Liver (tissue), 9 donors: Measurements from ENCODE around the gene RBMS3. TPM values are rescaled to one million over a fixed set of nuclear protein-coding genes. Genes with fewer than 3 reads are reported as not detected.

Experiments
- DNase-seq: peaks from one replicate; pipeline ENCODE4 v3.0.0-alpha.2; 2017; ENCODE audit warnings: low spot score
- H3K27ac ChIP-seq, 2 donors: one replicate each; pipeline ENCODE4 v1.7.0; 2013; ENCODE audit warnings: inconsistent platforms in 2 of 2, low read length in 2 of 2, control low read depth in 1 of 2, low read depth in 1 of 2, mild to moderate bottlenecking in 1 of 2
- H3K27me3 ChIP-seq, 4 donors: one replicate each; pipeline versions ENCODE4 v1.6.1 to v1.7.0; 2013; ENCODE audit warnings: low read length in 3 of 4, inconsistent platforms in 1 of 4, mild to moderate bottlenecking in 1 of 4, moderate library complexity in 1 of 4; ENCODE audit not compliant: control insufficient read depth in 4 of 4, insufficient read depth in 4 of 4
- H3K36me3 ChIP-seq, 4 donors: one replicate each; pipeline versions ENCODE4 v1.6.1 to v1.7.0; 2013; ENCODE audit warnings: low read length in 3 of 4, mild to moderate bottlenecking in 3 of 4, low read depth in 1 of 4, moderate library complexity in 1 of 4; ENCODE audit not compliant: control insufficient read depth in 4 of 4, insufficient read depth in 3 of 4
- H3K4me1 ChIP-seq, 4 donors: one replicate each; pipeline versions ENCODE4 v1.6.1 to v1.7.0; 2013; ENCODE audit warnings: low read length in 3 of 4, mild to moderate bottlenecking in 3 of 4, moderate library complexity in 1 of 4; ENCODE audit not compliant: control insufficient read depth in 4 of 4, insufficient read depth in 4 of 4
- H3K4me3 ChIP-seq, 3 donors: one replicate each; pipeline versions ENCODE4 v1.6.1 to v1.7.0; 2013; ENCODE audit warnings: low read length in 3 of 3, control low read depth in 1 of 3, low read depth in 1 of 3, mild to moderate bottlenecking in 1 of 3
- H3K9ac ChIP-seq, 2 donors: one replicate each; pipeline ENCODE4 v1.7.0; 2013; ENCODE audit warnings: low read length in 2 of 2, mild to moderate bottlenecking in 2 of 2, moderate library complexity in 2 of 2, control low read depth in 1 of 2, low read depth in 1 of 2
- H3K9me3 ChIP-seq, 4 donors: one replicate each; pipeline versions ENCODE4 v1.6.1 to v1.7.0; 2013; ENCODE audit warnings: low read length in 3 of 4; ENCODE audit not compliant: control insufficient read depth in 4 of 4
- ATF3 ChIP-seq: IDR thresholded peaks from 2 replicates; pipeline ENCODE4 v1.6.1; 2016; ENCODE audit warnings: antibody characterized with exemption
- CTCF ChIP-seq: fragments of 150-350 bp; IDR thresholded peaks from 2 replicates; pipeline ENCODE4 v1.5.1; 2017; ENCODE audit warnings: improper control_type of control experiment, low read depth, low read length; ENCODE audit not compliant: missing input control
- EGR1 ChIP-seq, 2 donors: IDR thresholded peaks; 2 replicates each; pipeline ENCODE4 v1.6.1; 2016 to 2018; ENCODE audit warnings: antibody characterized with exemption in 2 of 2, low read depth in 2 of 2
- FOXA1 ChIP-seq: IDR thresholded peaks from 2 replicates; pipeline ENCODE4 v1.6.1; 2016; ENCODE audit warnings: antibody characterized with exemption
- FOXA2 ChIP-seq: IDR thresholded peaks from 2 replicates; pipeline ENCODE4 v1.6.1; 2016; ENCODE audit warnings: antibody characterized with exemption
- HNF4G ChIP-seq: IDR thresholded peaks from 2 replicates; pipeline ENCODE4 v1.6.1; 2016; ENCODE audit warnings: antibody characterized with exemption
- JUND ChIP-seq, 2 donors: IDR thresholded peaks; 2 replicates each; pipeline ENCODE4 v1.6.1; 2016; ENCODE audit warnings: antibody characterized with exemption in 2 of 2
- NR2F2 ChIP-seq: IDR thresholded peaks from 2 replicates; pipeline ENCODE4 v1.6.1; 2016; ENCODE audit warnings: antibody characterized with exemption
- RAD21 ChIP-seq, 2 donors: IDR thresholded peaks; 2 replicates each; pipeline ENCODE4 v1.6.1; 2016; ENCODE audit warnings: antibody characterized with exemption in 2 of 2, mild to moderate bottlenecking in 2 of 2
- REST ChIP-seq: IDR thresholded peaks from 2 replicates; pipeline ENCODE4 v1.6.1; 2016; ENCODE audit warnings: antibody characterized with exemption, mild to moderate bottlenecking
- RXRA ChIP-seq, 2 donors: IDR thresholded peaks; 2 replicates each; pipeline ENCODE4 v1.6.1; 2017 to 2018; ENCODE audit warnings: antibody characterized with exemption in 2 of 2, mild to moderate bottlenecking in 1 of 2
- SP1 ChIP-seq: IDR thresholded peaks from 2 replicates; pipeline ENCODE4 v1.6.1; 2018; ENCODE audit warnings: antibody characterized with exemption, mild to moderate bottlenecking
- TAF1 ChIP-seq: conservative IDR thresholded peaks from 2 replicates; pipeline ENCODE4 v1.6.1; 2016; ENCODE audit warnings: antibody characterized with exemption, mild to moderate bottlenecking
- YY1 ChIP-seq: IDR thresholded peaks from 2 replicates; pipeline ENCODE4 v1.6.1; 2016; ENCODE audit warnings: antibody characterized with exemption, mild to moderate bottlenecking
- ZBTB33 ChIP-seq: IDR thresholded peaks from 2 replicates; pipeline ENCODE4 v1.6.1; 2016; ENCODE audit warnings: antibody characterized with exemption
- WGBS: extraction: QIAGEN DNeasy Blood & Tissue Kit; methylation state at CpG from one replicate; pipeline ENCODE4 v1.1.7; 2013; 5-methylcytosine and 5-hydroxymethylcytosine counted together
- polyA plus RNA-seq, 2 donors: library from polyadenylated mRNA; stranded (reverse) in 1 of 2; unstranded in 1 of 2; fragments of 200-250 nt in 1 of 2; fragments of >200 nt in 1 of 2; fragmentation: Nextera tagmentation in 1 of 2; extraction: Ambion mirVana in 1 of 2; gene quantifications; one replicate each; pipeline versions ENCODE4 v1.2.1 to v1.2.3, GENCODE V29; 2013 to 2015
- total RNA-seq, 2 donors: library from RNA; depleted of rRNA; stranded (reverse); fragments of >200 nt; gene quantifications; one replicate each; pipeline ENCODE4 v1.2.3, GENCODE V29; 2014
- donor health status: healthy.
- donor health status: healthy.
- donor health status: healthy.
- donor health status: healthy.
- donor health status: healthy.

Gene RBMS3
- total and polyA plus RNA-seq, 4 donors = 1.2 to 14.9 (median 9.3) TPM

GRCh38 chr3:29255854-29256696, 24.8 kb upstream of the RBMS3 start:
- DNase-seq = no peak
- Histone ChIP-seq H3K9ac (no peak overlapping the region), H3K27me3 (no peaks in the 10 kb centered on the region), H3K4me1 (no peaks in the 10 kb centered on the region), H3K4me3 (no peak overlapping the region), H3K27ac (no peak overlapping the region), H3K9me3 (no peaks in the 10 kb centered on the region), H3K36me3 (no peaks in the 10 kb centered on the region)
- TF ChIP-seq FOXA2 (no peak), YY1 (no peak), HNF4G (no peak), TAF1 (no peak), RXRA (IDR thresholded peaks at IDR 0.05) (no peak), ATF3 (no peak), NR2F2 (no peak)
- WGBS = 90% methylated on average over 5 of the region's 5 CpGs

GRCh38 chr3:29258161-29258560, 22.7 kb upstream of the RBMS3 start:
- Histone ChIP-seq H3K36me3 (no peaks in the 10 kb centered on the region), H3K9ac (no peak overlapping the region), H3K4me1 (no peaks in the 10 kb centered on the region), H3K27me3 (no peaks in the 10 kb centered on the region), H3K27ac (no peak overlapping the region), H3K9me3 (no peaks in the 10 kb centered on the region), H3K4me3 (no peak overlapping the region)
- WGBS = 96% methylated on average over 3 of the region's 3 CpGs
- no peak for TF ChIP-seq CTCF
- TF ChIP-seq RAD21 (IDR thresholded peaks at IDR 0.05) = no peak
- TF ChIP-seq REST = no peak
- no peak for TF ChIP-seq EGR1 (IDR thresholded peaks at IDR 0.05; ENCODE audit: low read depth in 2 of 2)
- TF ChIP-seq ZBTB33 = no peak
- no peak for TF ChIP-seq SP1
- no peak for TF ChIP-seq YY1
- no peak for TF ChIP-seq FOXA2
- TF ChIP-seq RXRA (IDR thresholded peaks at IDR 0.05) = no peak
- TF ChIP-seq FOXA1 = no peak
- TF ChIP-seq JUND (IDR thresholded peaks at IDR 0.05) = no peak
- no peak for TF ChIP-seq NR2F2
- no peak for TF ChIP-seq HNF4G
- no peak for DNase-seq
